ENCODE data around the gene SYT5. TPM values are rescaled to one million over a fixed set of nuclear protein-coding genes. Genes with fewer than 3 reads are reported as not detected.
"Not testable (repeated sequence)": the region's sequence is repeated elsewhere in the genome, so short reads cannot be mapped to it uniquely, and the experiment has no call there.

Gene SYT5
- polyA plus RNA-seq, 1 experiment = 0.15 TPM

- ChIA-PET CTCF (interaction anchor here (0.6 kb wide), 1 partner anchor 87 kb away, joined by 6 read pairs; no protein-coding TSS in a partner anchor), POLR2A (no interaction called here)
- no peak overlapping the region for H3K4me3 ChIP-seq (ENCODE audit: low read depth, low read length)
- TF ChIP-seq CTCF (IDR thresholded peaks at IDR 0.05; ENCODE audit: low read depth, low read length) = no peak
- no peaks in the 10 kb centered on the region for H3K9me3 ChIP-seq (ENCODE audit: control insufficient read depth, insufficient read depth, low read length)
- no peaks in the 10 kb centered on the region for H3K27me3 ChIP-seq (ENCODE audit: control insufficient read depth, insufficient read depth, low read length)
- H3K27ac ChIP-seq (ENCODE audit: low read depth, low read length) = no peak overlapping the region
- DNase-seq (ENCODE audit: low read depth, low spot score) = no peak
Measured at GRCh38 chr19:55228015-55228391, 47.9 kb upstream of the SYT5 start.

DNA sequence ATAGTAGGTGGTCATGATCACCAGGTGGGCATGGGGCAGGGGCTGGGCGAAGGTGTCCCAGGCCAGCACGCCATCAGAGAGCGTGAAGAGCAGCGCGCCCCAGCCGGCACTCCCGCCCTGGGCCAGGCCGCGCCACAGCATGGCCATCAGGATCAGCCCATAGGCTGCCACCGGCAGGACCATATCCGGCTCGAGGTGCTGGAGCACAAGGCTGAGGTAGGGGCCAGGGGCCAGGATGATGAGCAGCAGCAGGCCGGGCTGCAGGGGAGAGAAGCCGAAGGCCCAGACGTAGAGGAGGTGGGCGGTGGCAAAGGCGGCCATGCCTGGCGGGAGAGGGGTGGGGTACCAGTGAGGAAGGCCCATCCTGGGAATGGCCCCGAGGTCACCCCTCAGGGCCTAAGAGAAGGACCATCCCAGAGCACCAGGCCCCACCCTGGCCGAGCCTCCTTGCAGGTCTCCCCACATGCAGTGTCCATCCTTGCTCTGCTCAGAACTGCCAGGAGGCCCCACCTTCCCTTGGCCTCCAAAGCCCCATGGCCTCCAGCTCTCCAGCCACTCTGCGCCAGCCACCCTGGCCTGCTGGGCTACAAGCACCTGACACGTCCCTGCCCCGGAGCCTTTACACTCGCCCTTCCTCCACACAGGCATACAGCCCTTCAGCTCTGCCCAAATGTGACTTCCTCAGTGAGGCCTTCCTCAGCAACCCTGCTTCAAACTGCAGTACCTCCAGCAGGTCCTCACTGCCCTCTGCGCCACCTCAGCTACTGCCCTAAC lies 47.3 kb upstream of the SYT5 start:
- H3K27ac ChIP-seq (ENCODE audit: low read depth, low read length) = no peak overlapping the region
- DNase-seq (ENCODE audit: low read depth, low spot score) = no peak
- H3K4me3 ChIP-seq (ENCODE audit: low read depth, low read length) = no peak overlapping the region
- POLR2A ChIA-PET = no interaction called here
- CTCF ChIA-PET = interaction anchor here (0.6 kb wide), 1 partner anchor 86 kb away, joined by 6 read pairs; no protein-coding TSS in a partner anchor
- no peaks in the 10 kb centered on the region for H3K9me3 ChIP-seq (ENCODE audit: control insufficient read depth, insufficient read depth, low read length)
- H3K27me3 ChIP-seq (ENCODE audit: control insufficient read depth, insufficient read depth, low read length) = no peaks in the 10 kb centered on the region
- TF ChIP-seq CTCF (IDR thresholded peaks at IDR 0.05; ENCODE audit: low read depth, low read length) = no peak

DNA sequence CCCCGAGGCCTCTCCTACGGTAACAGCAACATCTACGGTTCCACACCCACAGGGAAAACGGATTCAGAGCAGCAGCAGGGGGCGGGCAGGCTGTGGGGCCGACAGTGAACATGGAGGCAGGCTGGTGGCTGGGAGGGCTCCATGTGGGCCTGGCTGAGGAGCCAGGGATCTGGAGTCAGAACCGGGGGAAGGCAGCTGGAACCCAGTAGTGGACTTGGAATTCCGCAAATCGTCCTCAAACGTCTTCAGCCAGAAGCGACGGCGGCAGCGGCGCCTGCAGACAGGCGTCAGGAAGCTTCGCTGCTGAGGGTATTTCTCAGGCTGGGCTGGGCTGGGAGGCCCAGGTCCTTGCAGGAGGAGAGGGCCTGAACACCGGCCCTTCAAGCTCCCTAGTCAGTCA lies 46.7 kb upstream of the SYT5 start:
- Histone ChIP-seq H3K27ac (ENCODE audit: low read depth, low read length) (no peak overlapping the region), H3K9me3 (ENCODE audit: control insufficient read depth, insufficient read depth, low read length) (no peaks in the 10 kb centered on the region), H3K4me3 (ENCODE audit: low read depth, low read length) (no peak overlapping the region), H3K27me3 (ENCODE audit: control insufficient read depth, insufficient read depth, low read length) (no peaks in the 10 kb centered on the region)
- CTCF ChIA-PET = no interaction called here
- DNase-seq (ENCODE audit: low read depth, low spot score) = no peak
- TF ChIP-seq CTCF (IDR thresholded peaks at IDR 0.05; ENCODE audit: low read depth, low read length) = no peak
- POLR2A ChIA-PET = no interaction called here

DNA sequence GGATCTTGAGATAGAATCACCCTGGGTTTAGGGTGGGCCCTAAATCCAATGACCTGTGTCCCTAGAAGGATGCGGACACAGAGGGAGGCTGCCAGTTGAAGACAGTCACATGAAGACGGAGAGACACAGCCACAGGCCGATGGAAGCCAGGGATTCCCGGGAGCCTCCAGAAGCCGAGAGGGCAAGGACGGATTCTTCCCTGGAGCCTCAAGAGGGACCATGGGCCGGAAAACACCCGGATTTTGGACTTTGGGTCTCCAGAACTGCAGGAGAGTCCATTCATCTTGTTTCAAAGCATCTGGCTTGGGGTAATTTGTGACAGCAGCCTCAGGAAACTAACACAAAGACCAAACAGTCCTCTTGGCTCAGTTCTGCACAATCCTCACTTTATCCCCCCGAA lies 46.2 kb upstream of the SYT5 start:
- DNase-seq (ENCODE audit: low read depth, low spot score) = no peak
- Histone ChIP-seq H3K9me3 (ENCODE audit: control insufficient read depth, insufficient read depth, low read length) (no peaks in the 10 kb centered on the region), H3K27ac (ENCODE audit: low read depth, low read length) (no peak overlapping the region), H3K27me3 (ENCODE audit: control insufficient read depth, insufficient read depth, low read length) (no peaks in the 10 kb centered on the region), H3K4me3 (ENCODE audit: low read depth, low read length) (no peak overlapping the region)
- CTCF ChIA-PET = no interaction called here
- POLR2A ChIA-PET = no interaction called here
- no peak for TF ChIP-seq CTCF (IDR thresholded peaks at IDR 0.05; ENCODE audit: low read depth, low read length)

- Histone ChIP-seq H3K27ac (ENCODE audit: low read depth, low read length) (no peak overlapping the region), H3K9me3 (ENCODE audit: control insufficient read depth, insufficient read depth, low read length) (peaks cover 4% of the 10 kb centered on the region), H3K27me3 (ENCODE audit: control insufficient read depth, insufficient read depth, low read length) (no peaks in the 10 kb centered on the region), H3K4me3 (ENCODE audit: low read depth, low read length) (no peak overlapping the region)
- no peak for DNase-seq (ENCODE audit: low read depth, low spot score)
- TF ChIP-seq CTCF (IDR thresholded peaks at IDR 0.05; ENCODE audit: low read depth, low read length) = no peak
- ChIA-PET POLR2A (no interaction called here), CTCF (no interaction called here)
Measured at GRCh38 chr19:55225415-55225958, 45.4 kb upstream of the SYT5 start.

DNA sequence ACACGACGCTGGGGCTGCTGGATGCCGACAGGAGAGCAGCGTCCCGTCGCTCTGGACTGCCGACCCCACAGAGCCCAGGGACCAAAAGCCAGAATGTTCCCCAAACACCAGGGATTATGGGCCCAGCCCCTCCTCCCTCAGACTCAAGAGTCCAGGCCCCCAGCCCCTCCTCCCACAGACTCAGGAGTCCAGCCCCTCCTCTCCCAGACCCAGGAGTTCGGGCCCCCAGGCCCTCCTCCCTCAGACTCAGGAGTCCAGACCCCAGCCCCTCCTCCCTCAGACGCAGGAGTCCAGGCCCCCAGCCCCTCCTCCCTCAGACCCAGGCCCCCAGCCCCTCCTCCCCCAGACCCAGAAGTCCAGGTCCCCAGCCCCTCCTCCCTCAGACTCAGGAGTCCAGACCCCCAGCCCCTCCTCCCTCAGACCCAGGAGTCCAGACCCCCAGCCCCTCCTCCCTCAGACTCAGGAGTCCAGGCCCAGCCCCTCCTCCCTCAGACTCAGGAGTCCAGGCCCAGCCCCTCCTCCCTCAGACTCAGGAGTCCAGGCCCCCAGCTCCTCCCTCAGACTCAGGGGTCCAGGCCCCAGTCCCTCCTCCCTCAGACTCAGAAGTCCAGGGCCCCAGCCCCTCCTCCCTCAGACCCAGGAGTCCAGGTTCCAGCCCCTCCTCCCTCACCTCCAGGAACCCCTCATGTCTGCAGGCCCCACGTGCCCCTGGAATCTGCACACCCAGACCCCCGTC lies 44.8 kb upstream of the SYT5 start:
- H3K27ac ChIP-seq (ENCODE audit: low read depth, low read length); H3K9me3 ChIP-seq (ENCODE audit: control insufficient read depth, insufficient read depth, low read length); H3K4me3 ChIP-seq (ENCODE audit: low read depth, low read length); H3K27me3 ChIP-seq (ENCODE audit: control insufficient read depth, insufficient read depth, low read length); DNase-seq (ENCODE audit: low read depth, low spot score); POLR2A ChIA-PET; CTCF ChIA-PET: not testable (repeated sequence)

All from AG04450 (cell line).